IMR-90 (cell line): ENCODE measurements around the gene COL20A1. TPM values are rescaled to one million over a fixed set of nuclear protein-coding genes. Genes with fewer than 3 reads are reported as not detected.

Source experiments
- ATAC-seq: fragments of 200-7000 bp; cut with Tn5 transposase; 2 replicates; pipeline ENCODE4 v1.9.1; 2020; ENCODE audit warnings: low read depth, mild to moderate bottlenecking, moderate library complexity
- BruUV-seq: library from RNA; stranded (reverse); fragments of 400-500 nt; replicated peaks from 2 replicates; lab custom pipeline; 2021; lab: Mats Ljungman, UMichigan
- CTCF ChIA-PET: fragments of 300-600 bp; formaldehyde crosslinking; extraction: SDS; loops from one replicate; lab custom pipeline; 2021; ENCODE audit warnings: antibody characterized with exemption; lab: Yijun Ruan, JAX
- POLR2A ChIA-PET: fragments of 300-600 bp; sonication (Branson Sonifier 250); formaldehyde crosslinking; loops from one replicate; lab custom pipeline; 2022; ENCODE audit warnings: antibody characterized with exemption; ENCODE audit not compliant: unreplicated experiment; lab: Charles Lee
- DNase-seq: peaks from one replicate; pipeline ENCODE4 v3.0.0; 2013
- H2AFZ ChIP-seq: replicated peaks from 2 replicates; pipeline ENCODE3; 2013; ENCODE audit warnings: low read length, mild to moderate bottlenecking; ENCODE audit not compliant: poor library complexity
- H2AK5ac ChIP-seq: 2 replicates; pipeline ENCODE4 v1.6.1; 2013; ENCODE audit warnings: low read depth, low read length, inconsistent platforms
- H2AK9ac ChIP-seq: replicated peaks from 2 replicates; pipeline ENCODE3; 2013; ENCODE audit warnings: mild to moderate bottlenecking, low read depth, low read length, moderate library complexity; ENCODE audit not compliant: poor library complexity
- H2BK120ac ChIP-seq: 2 replicates; pipeline ENCODE4 v1.6.1; 2013; ENCODE audit warnings: low read depth, low read length, inconsistent platforms
- H2BK15ac ChIP-seq: 3 replicates; pipeline ENCODE4 v1.6.1; 2013; ENCODE audit warnings: low read depth, low read length, inconsistent platforms
- H2BK20ac ChIP-seq: 2 replicates; pipeline ENCODE4 v1.6.1; 2013; ENCODE audit warnings: low read depth, mild to moderate bottlenecking, inconsistent platforms, low read length, moderate library complexity
- H2BK5ac ChIP-seq: 2 replicates; pipeline ENCODE4 v1.6.1; 2013; ENCODE audit warnings: mild to moderate bottlenecking, low read depth, low read length, inconsistent platforms; ENCODE audit not compliant: poor library complexity, severe bottlenecking
- H3K14ac ChIP-seq: replicated peaks from 2 replicates; pipeline ENCODE4 v1.6.1; 2013; ENCODE audit warnings: low read depth, low read length, inconsistent platforms
- H3K18ac ChIP-seq: 2 replicates; pipeline ENCODE4 v1.6.1; 2013; ENCODE audit warnings: low read depth, low read length, control low read depth
- H3K23ac ChIP-seq: 2 replicates; pipeline ENCODE4 v1.6.1; 2013; ENCODE audit warnings: low read depth, low read length, inconsistent platforms
- H3K27ac ChIP-seq: 2 replicates; pipeline ENCODE4 v1.5.1; 2013; ENCODE audit warnings: mild to moderate bottlenecking, control low read depth, low read length; ENCODE audit not compliant: insufficient read depth
- H3K27me3 ChIP-seq: 2 replicates; pipeline ENCODE4 v1.6.1; 2013; ENCODE audit warnings: low read length; ENCODE audit not compliant: control insufficient read depth, insufficient read depth
- H3K36me3 ChIP-seq: 2 replicates; pipeline ENCODE4 v1.6.1; 2013; ENCODE audit warnings: low read length, mixed read lengths; ENCODE audit not compliant: control insufficient read depth, insufficient read depth
- H3K4ac ChIP-seq: 2 replicates; pipeline ENCODE4 v1.6.1; 2013; ENCODE audit warnings: low read depth, low read length, inconsistent platforms
- H3K4me1 ChIP-seq: 2 replicates; pipeline ENCODE4 v1.6.1; 2013; ENCODE audit warnings: low read length, mixed read lengths; ENCODE audit not compliant: control insufficient read depth, insufficient read depth
- H3K4me2 ChIP-seq: 2 replicates; pipeline ENCODE4 v1.6.1; 2013; ENCODE audit warnings: low read depth, mild to moderate bottlenecking, control low read depth, low read length, moderate library complexity
- H3K4me3 ChIP-seq: 2 replicates; pipeline ENCODE4 v1.5.1; 2013; ENCODE audit warnings: low read depth, mild to moderate bottlenecking, control low read depth, low read length, moderate library complexity; ENCODE audit not compliant: insufficient read depth
- H3K56ac ChIP-seq: 2 replicates; pipeline ENCODE4 v1.6.1; 2013; ENCODE audit warnings: low read length, inconsistent platforms; ENCODE audit not compliant: insufficient read depth; ENCODE audit errors: extremely low read depth
- H3K79me1 ChIP-seq, 2 experiments: 2 replicates each; pipeline ENCODE4 v1.6.1; 2013; ENCODE audit warnings: low read length in 2 of 2, inconsistent platforms in 1 of 2, low read depth in 1 of 2
- H3K9ac ChIP-seq: 2 replicates; pipeline ENCODE4 v1.6.1; 2013; ENCODE audit warnings: low read depth, low read length, control low read depth
- H3K9me1 ChIP-seq: 2 replicates; pipeline ENCODE4 v1.6.1; 2013; ENCODE audit warnings: low read length, inconsistent platforms; ENCODE audit not compliant: insufficient read depth
- H3K9me3 ChIP-seq: 2 replicates; pipeline ENCODE4 v1.6.1; 2013; ENCODE audit warnings: low read length; ENCODE audit not compliant: control insufficient read depth, insufficient read depth
- H4K20me1 ChIP-seq: 2 replicates; pipeline ENCODE4 v1.6.1; 2013; ENCODE audit warnings: low read length, inconsistent platforms; ENCODE audit not compliant: insufficient read depth
- H4K5ac ChIP-seq: 2 replicates; pipeline ENCODE4 v1.6.1; 2013; ENCODE audit warnings: mild to moderate bottlenecking, low read depth, low read length, control low read depth
- H4K8ac ChIP-seq, 2 experiments: 2 replicates each; pipeline ENCODE4 v1.6.1; 2013; ENCODE audit warnings: low read depth in 2 of 2, low read length in 2 of 2, control low read depth in 1 of 2, inconsistent platforms in 1 of 2
- H4K91ac ChIP-seq: 2 replicates; pipeline ENCODE4 v1.6.1; 2013; ENCODE audit warnings: low read depth, low read length, inconsistent platforms; ENCODE audit not compliant: insufficient read depth
- BHLHE40 ChIP-seq: fragments of 150-350 bp; IDR thresholded peaks from 2 replicates; pipeline ENCODE4 v1.6.1; 2016; ENCODE audit warnings: mild to moderate bottlenecking, low read depth, low read length
- FOS ChIP-seq: fragments of 150-350 bp; IDR thresholded peaks from 2 replicates; pipeline ENCODE4 v1.6.1; 2016; ENCODE audit warnings: low read depth, low read length
- MAFK ChIP-seq: IDR thresholded peaks from 2 replicates; pipeline ENCODE4 v1.6.1; 2012; ENCODE audit warnings: low read depth, low read length, improper control_type of control experiment
- POLR2A ChIP-seq: IDR thresholded peaks from 2 replicates; pipeline ENCODE4 v1.6.1; 2012; ENCODE audit warnings: mild to moderate bottlenecking, low read depth, low read length
- RCOR1 ChIP-seq: IDR thresholded peaks from 2 replicates; pipeline ENCODE4 v1.6.1; 2012; ENCODE audit warnings: mild to moderate bottlenecking, low read length, improper control_type of control experiment; ENCODE audit not compliant: insufficient replicate concordance
- RFX5 ChIP-seq: IDR thresholded peaks from 2 replicates; pipeline ENCODE4 v1.8.0; 2012; ENCODE audit warnings: low read depth, mild to moderate bottlenecking, low read length, moderate library complexity
- WGBS, 2 experiments: methylation state at CpG; one replicate each; pipeline versions ENCODE4 v1.1.5 to v1.1.7; 2013; ENCODE audit warnings: missing lambda C conversion rate in 2 of 2; ENCODE audit not compliant: insufficient read length in 1 of 2; ENCODE audit errors: extremely low coverage in 2 of 2; 5-methylcytosine and 5-hydroxymethylcytosine counted together
- dilution Hi-C: fragments of 300-500 bp; cut with HindIII; formaldehyde crosslinking; loops from one replicate; pipeline ENCODE4 v1.14.3; 2018; ENCODE audit warnings: low sequenced_read_pairs; ENCODE audit not compliant: unreplicated experiment
- in situ Hi-C: fragments of 300-500 bp; cut with MboI; formaldehyde crosslinking; loops from 3 replicates; pipeline ENCODE4 v1.14.3; 2019; ENCODE audit warnings: low sequenced_read_pairs, inconsistent platforms, mixed read lengths
- intact Hi-C: fragments of 100-400 bp; cut with micrococcal nuclease; formaldehyde crosslinking; loops from 2 replicates; pipeline ENCODE4 v1.10.0; 2022
- polyA plus RNA-seq, 3 experiments: library from polyadenylated mRNA; depleted of rRNA; stranded (reverse); fragments of >200 nt; gene quantifications; 2 replicates each; pipeline ENCODE4 v1.2.3, GENCODE V29; 2012; ENCODE audit warnings: low replicate concordance in 1 of 3
- total RNA-seq: library from RNA; depleted of rRNA; stranded (reverse); fragments of >200 nt; gene quantifications from 2 replicates; pipeline ENCODE4 v1.2.3, GENCODE V29; 2012
- TF ChIP-seq, protein P1 (sequence below): conservative IDR thresholded peaks from 2 replicates; pipeline ENCODE4 v1.5.1; 2012; ENCODE audit warnings: mild to moderate bottlenecking, low read depth, low read length, improper control_type of control experiment
- TF ChIP-seq, protein P2 (sequence below): fragments of 150-350 bp; IDR thresholded peaks from 2 replicates; pipeline ENCODE4 v1.6.1; 2017; ENCODE audit warnings: mild to moderate bottlenecking, antibody characterized with exemption, low read length, low read depth

The COL20A1 gene
- total and polyA plus RNA-seq, 2 of the 4 experiments (the other 2 are of a cell fraction): not detected

DNA sequence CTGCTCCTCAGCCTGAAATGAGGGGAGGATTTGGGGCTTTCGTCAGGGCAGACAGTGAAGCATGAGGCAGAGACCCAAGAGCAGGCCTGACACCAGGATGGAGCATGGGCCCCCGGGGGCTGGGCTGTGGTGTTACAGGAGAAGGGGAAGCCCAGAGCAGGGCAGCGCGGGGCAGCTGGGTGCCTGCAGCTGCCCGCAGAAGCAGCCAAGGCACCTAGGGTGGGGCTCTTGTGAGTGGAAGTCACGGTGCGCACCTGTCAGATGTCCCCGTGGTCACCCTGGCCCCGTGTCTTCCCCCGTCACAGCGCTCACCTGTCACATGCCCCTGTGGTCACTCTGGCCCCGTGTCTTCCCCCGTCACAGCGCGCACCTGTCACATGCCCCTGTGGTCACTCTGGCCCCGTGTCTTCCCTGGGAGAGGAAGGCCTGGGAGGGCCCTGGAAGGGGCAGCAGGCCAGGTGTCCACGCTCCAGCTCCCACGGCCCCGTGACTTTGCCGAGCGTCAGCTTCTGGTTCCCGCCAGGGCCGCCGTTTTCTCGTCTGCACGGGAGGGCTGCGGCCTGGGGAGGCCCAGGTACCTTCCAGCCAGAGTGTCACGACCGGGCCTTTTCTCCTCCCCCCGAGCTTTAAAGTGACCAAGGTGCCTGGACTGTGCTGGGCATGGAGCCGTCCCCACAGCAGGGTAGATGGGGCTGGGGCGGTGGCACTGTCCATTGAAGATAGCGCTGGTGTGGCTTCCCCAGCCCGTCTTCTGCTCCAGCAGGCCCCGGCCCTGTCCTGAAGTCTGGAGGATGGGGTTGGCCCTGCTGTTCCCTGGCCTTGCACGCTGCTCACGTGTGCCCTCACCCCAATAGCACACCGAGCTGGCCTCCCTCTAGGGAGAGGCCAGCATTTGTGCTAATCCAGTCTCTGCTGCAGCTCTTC is 11.0 kb upstream of the COL20A1 start:
- Histone ChIP-seq H3K4me1 (no peaks in the 10 kb centered on the region), H3K27ac (no peak overlapping the region), H3K56ac (no peak overlapping the region), H2BK120ac (no peak overlapping the region), H3K9me3 (no peaks in the 10 kb centered on the region), H2AK9ac (no peak overlapping the region), H2BK15ac (no peak overlapping the region), H3K9ac (no peak overlapping the region), H3K4ac (no peak overlapping the region), H2AK5ac (no peak overlapping the region), H3K4me3 (no peak overlapping the region), H3K79me1 (peaks cover 17 to 35% of the 10 kb centered on the region in 2 experiments), H4K91ac (no peak overlapping the region), H3K14ac (no peak overlapping the region), H2BK5ac (no peak overlapping the region), H2BK20ac (no peak overlapping the region), H3K18ac (no peak overlapping the region), H3K23ac (no peak overlapping the region), H4K8ac (no peak overlapping the region), H2AFZ (no peak overlapping the region), H3K9me1 (no peaks in the 10 kb centered on the region), H3K36me3 (peaks cover 84% of the 10 kb centered on the region), H4K20me1 (peaks cover 53% of the 10 kb centered on the region), H4K5ac (no peak overlapping the region), H3K27me3 (no peaks in the 10 kb centered on the region), H3K4me2 (no peak overlapping the region)
- DNase-seq: no peak
- TF ChIP-seq MAFK: no peak
- no peak for TF ChIP-seq RFX5
- TF ChIP-seq, protein P1, sequence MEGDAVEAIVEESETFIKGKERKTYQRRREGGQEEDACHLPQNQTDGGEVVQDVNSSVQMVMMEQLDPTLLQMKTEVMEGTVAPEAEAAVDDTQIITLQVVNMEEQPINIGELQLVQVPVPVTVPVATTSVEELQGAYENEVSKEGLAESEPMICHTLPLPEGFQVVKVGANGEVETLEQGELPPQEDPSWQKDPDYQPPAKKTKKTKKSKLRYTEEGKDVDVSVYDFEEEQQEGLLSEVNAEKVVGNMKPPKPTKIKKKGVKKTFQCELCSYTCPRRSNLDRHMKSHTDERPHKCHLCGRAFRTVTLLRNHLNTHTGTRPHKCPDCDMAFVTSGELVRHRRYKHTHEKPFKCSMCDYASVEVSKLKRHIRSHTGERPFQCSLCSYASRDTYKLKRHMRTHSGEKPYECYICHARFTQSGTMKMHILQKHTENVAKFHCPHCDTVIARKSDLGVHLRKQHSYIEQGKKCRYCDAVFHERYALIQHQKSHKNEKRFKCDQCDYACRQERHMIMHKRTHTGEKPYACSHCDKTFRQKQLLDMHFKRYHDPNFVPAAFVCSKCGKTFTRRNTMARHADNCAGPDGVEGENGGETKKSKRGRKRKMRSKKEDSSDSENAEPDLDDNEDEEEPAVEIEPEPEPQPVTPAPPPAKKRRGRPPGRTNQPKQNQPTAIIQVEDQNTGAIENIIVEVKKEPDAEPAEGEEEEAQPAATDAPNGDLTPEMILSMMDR: no peak
- TF ChIP-seq BHLHE40: no peak
- TF ChIP-seq RCOR1: no peak
- TF ChIP-seq POLR2A: no peak
- no peak for TF ChIP-seq FOS
- TF ChIP-seq, protein P2, sequence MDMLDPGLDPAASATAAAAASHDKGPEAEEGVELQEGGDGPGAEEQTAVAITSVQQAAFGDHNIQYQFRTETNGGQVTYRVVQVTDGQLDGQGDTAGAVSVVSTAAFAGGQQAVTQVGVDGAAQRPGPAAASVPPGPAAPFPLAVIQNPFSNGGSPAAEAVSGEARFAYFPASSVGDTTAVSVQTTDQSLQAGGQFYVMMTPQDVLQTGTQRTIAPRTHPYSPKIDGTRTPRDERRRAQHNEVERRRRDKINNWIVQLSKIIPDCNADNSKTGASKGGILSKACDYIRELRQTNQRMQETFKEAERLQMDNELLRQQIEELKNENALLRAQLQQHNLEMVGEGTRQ: no peak
- ATAC-seq: no peak
- WGBS, 2 experiments: 94% methylated on average over 15 of the region's 38 CpGs; no CpG with 5 or more reads in 1 of the 2 experiments
- ChIA-PET POLR2A (no interaction called here), CTCF (no interaction called here)
- in situ Hi-C loops (no loop called here), dilution Hi-C loops (no loop called here), intact Hi-C loops (no loop called here)
- BruUV-seq: no TSS peak
